Hepatocyte (in vitro differentiated cells): ENCODE measurements around the gene FADS6. TPM values are rescaled to one million over a fixed set of nuclear protein-coding genes. Genes with fewer than 3 reads are reported as not detected.

Experiments
- DNase-seq: peaks from one replicate; pipeline ENCODE4 v3.0.0-alpha.2; 2016; ENCODE audit warnings: low spot score
- H2AFZ ChIP-seq: fragments of 200-600 bp; sonication (generic); 2 replicates; pipeline ENCODE4 v1.6.0; 2016; ENCODE audit warnings: antibody characterized with exemption, mild to moderate bottlenecking
- H3K27ac ChIP-seq: fragments of 200-600 bp; sonication (generic); 2 replicates; pipeline ENCODE4 v1.5.1; 2016; ENCODE audit warnings: mild to moderate bottlenecking
- H3K27me3 ChIP-seq: fragments of 200-600 bp; sonication (generic); 2 replicates; pipeline ENCODE4 v1.6.1; 2016
- H3K36me3 ChIP-seq: fragments of 200-600 bp; sonication (generic); replicated peaks from 2 replicates; pipeline ENCODE4 v1.5.1; 2016; ENCODE audit warnings: low read depth; ENCODE audit not compliant: insufficient read depth
- H3K4me1 ChIP-seq: fragments of 200-600 bp; sonication (generic); 2 replicates; pipeline ENCODE4 v1.5.1; 2016; ENCODE audit warnings: mild to moderate bottlenecking, moderate library complexity; ENCODE audit not compliant: insufficient read depth
- H3K4me2 ChIP-seq: fragments of 200-600 bp; sonication (generic); 2 replicates; pipeline ENCODE4 v1.6.0; 2016
- H3K4me3 ChIP-seq: fragments of 200-600 bp; sonication (generic); 2 replicates; pipeline ENCODE4 v1.5.1; 2016; ENCODE audit warnings: mild to moderate bottlenecking
- H3K79me2 ChIP-seq: fragments of 200-600 bp; sonication (generic); 2 replicates; pipeline ENCODE4 v1.6.0; 2017; ENCODE audit warnings: mild to moderate bottlenecking
- H3K9me2 ChIP-seq: fragments of 200-600 bp; sonication (generic); replicated peaks from 2 replicates; pipeline ENCODE4 v1.6.0; 2017; ENCODE audit warnings: mild to moderate bottlenecking; ENCODE audit not compliant: insufficient read depth
- H3K9me3 ChIP-seq: fragments of 200-600 bp; sonication (generic); 2 replicates; pipeline ENCODE4 v1.5.1; 2016; ENCODE audit warnings: low read depth, mild to moderate bottlenecking
- H4K20me1 ChIP-seq: fragments of 200-600 bp; sonication (generic); 2 replicates; pipeline ENCODE4 v1.6.0; 2016; ENCODE audit warnings: mild to moderate bottlenecking; ENCODE audit not compliant: insufficient read depth, poor library complexity, severe bottlenecking
- EZH2 ChIP-seq: fragments of 200-600 bp; sonication (generic); IDR thresholded peaks from 2 replicates; pipeline ENCODE4 v1.6.1; 2016; ENCODE audit warnings: antibody characterized with exemption, mild to moderate bottlenecking, borderline replicate concordance
- EZH2phosphoT487 ChIP-seq: fragments of 200-600 bp; sonication (generic); IDR thresholded peaks from one replicate; pipeline ENCODE4 v1.6.1; 2018; ENCODE audit warnings: antibody characterized with exemption, mild to moderate bottlenecking, low read depth, moderate library complexity; ENCODE audit not compliant: unreplicated experiment, severe bottlenecking
- WGBS: methylation state at CpG from one replicate; pipeline ENCODE4 v1.1.6; 2016; ENCODE audit warnings: low lambda C conversion rate; ENCODE audit errors: missing lambda C conversion rate; 5-methylcytosine and 5-hydroxymethylcytosine counted together
- polyA plus RNA-seq: library from polyadenylated mRNA; unstranded; fragments of >200 nt; fragmentation: Nextera tagmentation; extraction: Ambion mirVana; gene quantifications from 2 replicates; pipeline ENCODE4 v1.2.1, GENCODE V29; 2016
- total RNA-seq: library from RNA; depleted of rRNA; stranded (reverse); fragments of >200 nt; gene quantifications from 2 replicates; pipeline ENCODE4 v1.2.3, GENCODE V29; 2014
- TF ChIP-seq, protein P1 (sequence below): fragments of 200-600 bp; sonication (generic); IDR thresholded peaks from 2 replicates; pipeline ENCODE4 v1.5.1; 2016; ENCODE audit warnings: antibody characterized with exemption, mild to moderate bottlenecking; ENCODE audit not compliant: poor library complexity

The FADS6 gene
- total and polyA plus RNA-seq, 2 experiments from 2014 or later: 4.2 to 4.3 TPM

DNA sequence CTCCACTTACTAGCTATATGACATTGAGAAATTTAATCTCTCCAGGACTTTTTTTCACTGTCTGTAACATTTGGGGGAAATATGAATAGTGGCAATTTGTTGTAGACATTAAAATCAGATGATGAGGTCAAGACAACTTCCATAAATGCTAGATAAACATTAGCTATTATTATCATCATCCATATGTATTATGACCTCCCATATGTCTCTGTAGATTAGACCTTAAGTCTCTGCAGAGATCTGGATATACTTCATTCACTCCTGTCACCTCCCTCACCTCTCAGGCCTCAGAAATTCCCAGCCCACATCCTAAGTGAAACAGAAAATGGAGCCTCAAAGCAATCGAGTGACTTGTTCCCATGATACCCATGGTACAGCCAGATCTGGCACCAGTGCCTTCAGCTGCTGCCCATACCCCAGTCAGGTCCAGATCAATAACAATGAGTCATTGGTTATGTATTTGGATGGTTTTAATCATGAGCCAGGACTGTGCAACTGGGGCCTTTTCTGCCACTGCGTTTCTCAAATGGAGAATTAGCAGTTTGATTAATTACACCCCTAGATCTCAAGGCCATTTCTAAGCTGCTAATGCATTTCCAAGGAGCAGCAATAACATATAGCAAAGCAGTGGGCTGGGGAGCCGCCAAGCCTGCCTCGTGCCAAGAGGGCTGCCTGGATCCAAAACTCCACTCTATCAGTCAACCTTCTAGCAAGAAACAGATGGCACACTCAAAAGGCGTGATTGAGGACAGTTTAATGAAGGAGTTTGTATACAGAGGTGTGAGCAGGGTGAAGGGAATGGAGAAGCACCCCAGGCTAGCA lies 18.1 kb downstream of the FADS6 start:
- Histone ChIP-seq H3K9me3 (no peaks in the 10 kb centered on the region), H3K27me3 (no peaks in the 10 kb centered on the region), H3K9me2 (no peaks in the 10 kb centered on the region), H3K27ac (no peak overlapping the region), H3K79me2 (no peaks in the 10 kb centered on the region), H3K4me1 (peaks cover 10% of the 10 kb centered on the region), H3K4me2 (no peak overlapping the region), H2AFZ (no peak overlapping the region), H3K36me3 (no peaks in the 10 kb centered on the region), H4K20me1 (no peaks in the 10 kb centered on the region), H3K4me3 (no peak overlapping the region)
- DNase-seq: no peak
- 81% methylated on average over 5 of the region's 5 CpGs for WGBS
- TF ChIP-seq, protein P1, sequence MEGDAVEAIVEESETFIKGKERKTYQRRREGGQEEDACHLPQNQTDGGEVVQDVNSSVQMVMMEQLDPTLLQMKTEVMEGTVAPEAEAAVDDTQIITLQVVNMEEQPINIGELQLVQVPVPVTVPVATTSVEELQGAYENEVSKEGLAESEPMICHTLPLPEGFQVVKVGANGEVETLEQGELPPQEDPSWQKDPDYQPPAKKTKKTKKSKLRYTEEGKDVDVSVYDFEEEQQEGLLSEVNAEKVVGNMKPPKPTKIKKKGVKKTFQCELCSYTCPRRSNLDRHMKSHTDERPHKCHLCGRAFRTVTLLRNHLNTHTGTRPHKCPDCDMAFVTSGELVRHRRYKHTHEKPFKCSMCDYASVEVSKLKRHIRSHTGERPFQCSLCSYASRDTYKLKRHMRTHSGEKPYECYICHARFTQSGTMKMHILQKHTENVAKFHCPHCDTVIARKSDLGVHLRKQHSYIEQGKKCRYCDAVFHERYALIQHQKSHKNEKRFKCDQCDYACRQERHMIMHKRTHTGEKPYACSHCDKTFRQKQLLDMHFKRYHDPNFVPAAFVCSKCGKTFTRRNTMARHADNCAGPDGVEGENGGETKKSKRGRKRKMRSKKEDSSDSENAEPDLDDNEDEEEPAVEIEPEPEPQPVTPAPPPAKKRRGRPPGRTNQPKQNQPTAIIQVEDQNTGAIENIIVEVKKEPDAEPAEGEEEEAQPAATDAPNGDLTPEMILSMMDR: no peak

DNA sequence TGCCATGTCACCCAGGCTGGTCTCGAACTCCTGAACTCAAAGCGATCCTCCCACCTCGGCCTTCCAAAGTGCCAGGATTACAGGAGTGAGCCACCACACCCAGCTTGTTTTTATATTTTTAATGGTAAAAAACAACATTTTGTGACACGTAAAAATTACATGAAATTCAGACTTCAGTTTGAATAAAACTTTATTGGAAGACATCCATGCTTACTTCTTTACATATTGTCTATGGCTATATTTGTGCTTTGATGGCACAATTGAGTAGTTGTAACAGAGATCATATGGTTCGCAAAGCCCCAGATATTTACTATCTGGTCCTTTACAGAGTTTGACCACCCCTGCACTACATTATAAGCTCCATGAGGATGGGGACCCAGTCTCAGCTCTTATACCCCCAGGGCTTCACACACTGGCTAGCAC lies 18.8 kb downstream of the FADS6 start:
- no peak overlapping the region for H3K27ac ChIP-seq
- H3K4me3 ChIP-seq: no peak overlapping the region
- no peak overlapping the region for H3K4me2 ChIP-seq
- no peaks in the 10 kb centered on the region for H3K36me3 ChIP-seq
- no peaks in the 10 kb centered on the region for H3K79me2 ChIP-seq
- DNase-seq: no peak
- no peaks in the 10 kb centered on the region for H3K9me2 ChIP-seq
- 96% methylated on average over 5 of the region's 5 CpGs for WGBS
- no peak for TF ChIP-seq EZH2
- TF ChIP-seq, protein P1: no peak
- TF ChIP-seq EZH2phosphoT487: no peak
- no peak overlapping the region for H2AFZ ChIP-seq
- H3K4me1 ChIP-seq: peaks cover 10% of the 10 kb centered on the region
- no peaks in the 10 kb centered on the region for H3K9me3 ChIP-seq
- H3K27me3 ChIP-seq: no peaks in the 10 kb centered on the region
- H4K20me1 ChIP-seq: no peaks in the 10 kb centered on the region

DNA sequence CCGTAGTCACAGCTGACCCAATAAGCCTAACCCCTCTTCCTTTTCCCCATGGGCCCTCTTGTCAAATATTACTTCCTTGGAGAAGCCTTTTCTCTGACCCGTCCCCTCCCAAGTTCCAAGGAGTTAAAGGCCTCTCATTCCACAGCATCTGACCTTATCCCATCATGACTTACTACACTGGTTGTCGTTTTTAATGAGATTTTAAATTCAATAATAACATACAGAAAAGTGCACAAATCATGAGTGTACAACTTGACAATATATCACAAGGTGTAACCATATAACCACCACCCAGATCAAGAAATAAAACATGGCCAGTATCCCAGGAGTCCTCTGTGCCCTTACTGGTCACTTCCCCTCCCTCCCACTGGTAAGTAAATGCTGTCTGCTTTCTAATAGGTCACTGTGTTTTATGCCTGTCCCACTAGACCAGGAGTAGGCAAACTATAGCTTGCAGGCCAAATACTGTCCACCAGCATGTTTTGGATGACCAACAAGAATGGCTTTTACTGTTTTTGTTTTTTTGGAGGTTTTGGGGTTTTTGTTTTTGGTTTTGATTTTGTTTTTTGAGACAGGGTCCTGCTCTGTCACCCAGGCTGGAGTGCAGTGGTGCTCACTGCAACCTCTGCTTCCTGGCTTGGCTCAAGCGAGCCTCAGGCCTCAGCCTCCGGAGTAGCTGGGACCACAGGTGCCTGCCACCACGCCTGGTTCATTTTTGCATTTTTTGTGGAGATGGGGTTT lies 19.4 kb downstream of the FADS6 start:
- H3K27me3 ChIP-seq: no peaks in the 10 kb centered on the region
- H3K4me3 ChIP-seq: peak overlapping the region; percentile 17
- WGBS: 63% methylated on average over 6 of the region's 6 CpGs
- H3K4me2 ChIP-seq: peak overlapping the region; percentile 78
- no peaks in the 10 kb centered on the region for H3K9me3 ChIP-seq
- no peaks in the 10 kb centered on the region for H3K9me2 ChIP-seq
- no peaks in the 10 kb centered on the region for H3K36me3 ChIP-seq
- TF ChIP-seq EZH2: no peak
- no peak for TF ChIP-seq EZH2phosphoT487
- TF ChIP-seq, protein P1: no peak
- H2AFZ ChIP-seq: peak overlapping the region; percentile 59
- no peaks in the 10 kb centered on the region for H4K20me1 ChIP-seq
- no peak for DNase-seq
- no peaks in the 10 kb centered on the region for H3K79me2 ChIP-seq
- peak overlapping the region; percentile 84 for H3K27ac ChIP-seq
- H3K4me1 ChIP-seq: peaks cover 10% of the 10 kb centered on the region
